Stimulated activated CD8-positive, alpha-beta memory T cell treated with anti-CD3 and anti-CD28 coated beads, Interleukin-12 subunit alpha, Interleukin-12 subunit beta, amount 100 ng/mL, for 1 hour (primary cell): ENCODE results near the gene PIPOX.
"Not testable (repeated sequence)": the region's sequence is repeated elsewhere in the genome, so short reads cannot be mapped to it uniquely, and the experiment has no call there.

Experiments
- DNase-seq: peaks from one replicate; pipeline ENCODE4 v3.0.0-alpha.2; 2020; ENCODE audit warnings: low read depth

The PIPOX gene

DNA sequence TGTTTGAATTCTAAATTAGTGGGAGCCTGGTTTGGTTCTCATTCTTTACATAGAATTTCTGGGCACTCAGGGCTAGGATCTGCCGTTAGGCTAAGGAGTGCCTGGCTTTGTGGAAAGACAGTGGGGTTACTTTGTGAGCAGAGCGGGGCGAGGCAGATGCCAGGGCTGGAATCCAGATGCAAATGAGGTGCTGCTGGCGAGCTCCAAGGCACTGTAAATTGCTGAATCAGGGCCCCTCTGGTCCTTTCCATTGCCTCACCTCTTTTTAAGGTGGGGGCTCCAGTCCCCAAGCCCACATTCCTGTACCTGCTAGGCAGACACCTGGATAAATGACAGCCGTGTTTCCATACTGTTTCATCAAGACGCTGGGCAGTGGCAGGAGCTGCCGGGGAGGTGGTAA is 33.8 kb downstream of the PIPOX start:
- DNase-seq: no peak

DNA sequence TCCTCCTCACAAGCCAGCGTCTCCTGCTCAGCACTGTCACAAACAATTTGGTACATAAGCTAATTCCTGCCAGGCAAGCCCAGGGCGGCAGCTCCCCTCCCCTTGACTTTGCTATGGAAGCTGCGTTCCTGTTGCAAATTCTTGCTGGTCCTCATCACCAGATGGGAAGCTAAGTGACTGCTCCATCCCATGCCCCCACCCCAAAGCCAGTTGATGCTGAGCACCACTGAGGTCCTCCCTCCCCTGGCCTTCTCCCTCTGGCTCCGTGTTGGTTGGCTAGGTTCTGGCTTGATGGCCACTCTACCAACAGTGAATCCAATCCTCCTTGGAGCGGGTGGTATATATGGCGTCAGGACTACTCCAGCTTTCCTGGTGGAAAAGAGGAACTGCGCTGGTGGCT is 34.4 kb downstream of the PIPOX start:
- no peak for DNase-seq

DNA sequence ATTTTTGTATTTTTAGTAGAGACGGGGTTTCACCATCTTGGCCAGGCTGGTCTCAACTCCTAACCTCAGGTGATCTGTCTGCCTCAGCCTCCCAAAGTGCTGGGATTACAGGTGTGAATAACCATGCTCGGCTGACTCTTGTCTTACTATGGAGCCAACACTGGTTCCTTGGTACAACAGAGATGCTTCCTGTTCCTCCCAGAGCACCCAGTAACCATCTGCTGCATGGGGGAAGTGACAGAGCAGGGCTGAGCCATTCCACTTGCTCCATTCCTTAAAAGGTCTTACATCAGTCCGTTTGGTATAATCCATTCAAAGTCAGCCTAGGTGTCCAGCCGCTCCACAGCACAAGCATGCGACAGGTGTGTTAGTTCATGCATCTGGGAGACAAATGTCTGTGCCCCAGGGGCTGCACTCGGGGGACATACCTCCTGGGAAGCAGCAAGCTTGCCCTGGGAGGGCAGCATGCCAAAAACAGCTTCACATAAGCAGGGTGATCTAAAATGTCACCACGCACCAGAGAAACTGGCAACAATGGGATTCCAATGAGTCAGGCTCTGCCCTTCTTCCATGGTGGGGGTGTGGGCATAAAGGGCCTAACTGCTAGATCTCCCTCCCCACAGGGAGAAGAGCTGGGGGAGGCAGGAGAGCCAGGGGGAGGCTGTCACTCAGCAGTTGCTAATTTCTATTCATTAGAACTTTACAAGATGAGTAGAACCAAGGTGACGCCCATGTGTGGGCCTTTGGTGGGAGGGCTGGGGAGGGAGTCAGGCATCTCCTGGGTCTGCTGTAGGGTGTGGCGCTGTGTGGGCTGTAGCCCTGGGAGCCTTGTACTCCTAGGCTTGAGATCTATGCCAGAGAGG is 35.5 kb downstream of the PIPOX start:
- no peak for DNase-seq

DNA sequence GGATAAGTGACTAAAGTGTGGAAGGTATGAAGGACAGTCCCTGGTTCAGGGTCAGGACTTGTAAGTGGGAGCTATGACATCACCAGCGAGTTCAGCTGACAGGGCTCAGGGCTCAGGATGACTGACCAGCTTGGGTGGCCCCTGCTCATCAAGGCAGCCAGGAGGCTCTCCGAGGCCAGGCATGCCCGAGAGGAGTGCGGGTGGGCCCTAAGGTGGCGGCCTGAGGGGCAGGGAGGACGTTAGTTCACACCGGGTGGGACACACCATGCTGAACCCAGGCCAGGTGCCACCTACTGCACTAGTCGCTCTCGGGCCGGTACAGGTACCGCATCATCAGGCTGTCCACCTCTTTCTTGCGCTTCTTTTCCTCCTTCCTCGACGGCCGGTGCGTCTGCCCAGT is 36.5 kb downstream of the PIPOX start:
- no peak for DNase-seq

DNA sequence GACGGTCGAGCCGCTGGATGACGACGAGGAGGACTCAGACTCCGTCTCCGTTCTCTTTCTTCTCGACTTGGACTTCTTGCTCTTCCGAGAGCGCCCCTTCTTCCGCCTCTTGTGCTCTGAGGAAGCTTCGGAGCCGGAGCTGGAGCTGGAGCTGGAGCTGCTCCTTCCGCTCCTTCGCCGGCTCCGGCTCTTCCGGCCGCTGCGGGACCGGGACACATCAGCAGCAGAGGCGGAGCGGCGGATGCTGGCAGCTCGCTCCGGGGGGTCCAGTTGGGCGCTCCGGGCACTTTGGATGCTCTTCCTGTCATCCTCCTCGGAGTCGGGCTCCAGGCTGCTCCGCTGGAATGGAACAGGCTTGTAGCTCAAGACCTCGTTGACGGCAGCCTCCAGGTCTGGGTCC is 36.9 kb downstream of the PIPOX start:
- DNase-seq: no peak

DNA sequence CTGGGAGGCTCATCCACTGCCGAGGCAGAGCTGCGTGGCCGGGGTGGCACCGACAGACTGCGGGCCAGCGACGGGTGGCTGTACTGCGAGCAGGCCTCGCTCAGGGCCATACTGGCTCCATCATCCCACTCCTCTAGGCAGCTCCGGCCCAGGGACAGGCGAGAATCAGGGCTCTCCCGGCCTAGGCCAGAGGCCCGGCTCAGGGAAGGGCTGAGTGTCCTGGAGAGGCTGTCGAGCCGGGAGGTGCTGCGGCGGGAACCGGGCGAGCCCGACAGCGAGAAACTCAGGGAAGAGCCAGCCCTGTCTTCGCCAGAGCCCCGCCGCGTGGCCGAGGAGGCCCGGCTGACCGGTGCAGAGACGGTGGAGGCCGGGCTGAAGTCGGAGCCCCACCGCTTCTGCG is 37.4 kb downstream of the PIPOX start:
- DNase-seq: no peak

DNA sequence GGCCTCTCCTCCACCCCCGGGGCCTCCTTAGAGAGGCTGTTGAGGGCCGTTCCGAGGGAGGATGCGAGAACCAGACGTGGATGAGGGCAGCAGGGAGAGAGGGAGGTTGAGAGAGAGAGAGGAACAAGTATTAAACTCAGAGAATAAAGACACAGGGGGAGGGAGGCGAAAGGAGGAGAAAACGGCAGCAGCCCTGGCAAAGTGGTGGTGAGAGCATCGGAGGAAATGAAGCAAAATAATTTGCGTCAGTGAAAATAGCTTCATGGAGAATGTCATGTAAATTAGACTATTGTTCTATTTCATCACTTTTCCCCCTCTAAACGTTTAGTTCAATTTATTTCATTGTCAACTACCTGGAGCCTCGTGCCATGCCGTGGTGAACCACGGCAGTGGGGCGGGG is 38.0 kb downstream of the PIPOX start:
- no peak for DNase-seq

DNA sequence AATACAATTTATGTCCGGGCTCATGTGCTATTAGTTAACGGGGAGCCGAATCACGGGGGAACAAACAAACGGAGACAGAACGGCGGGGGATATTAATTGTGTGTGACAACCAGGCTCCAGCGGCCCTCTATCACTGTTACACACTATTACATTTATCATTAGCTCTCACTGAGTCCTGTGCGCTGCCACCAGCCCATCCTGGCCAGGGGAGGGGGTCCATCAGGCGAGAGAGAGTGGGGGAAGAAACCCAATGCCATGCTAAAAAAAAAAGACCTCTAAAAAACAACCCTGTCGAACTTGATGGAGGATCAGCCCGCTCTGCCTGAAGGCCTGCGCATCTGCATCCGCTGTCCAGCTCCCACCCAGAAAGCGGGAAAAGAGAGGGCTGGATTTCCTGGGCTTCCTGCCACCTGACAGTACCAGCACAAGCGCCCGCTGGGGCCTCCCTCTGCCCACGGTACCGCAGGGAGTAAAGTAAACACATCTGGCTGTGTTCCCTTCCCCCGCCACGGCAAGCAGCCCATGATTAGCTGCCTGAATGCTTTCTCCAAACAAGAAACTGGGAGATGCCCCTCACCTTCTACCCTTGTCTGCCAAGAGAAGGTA is 41.7 kb downstream of the PIPOX start:
- no peak for DNase-seq

DNA sequence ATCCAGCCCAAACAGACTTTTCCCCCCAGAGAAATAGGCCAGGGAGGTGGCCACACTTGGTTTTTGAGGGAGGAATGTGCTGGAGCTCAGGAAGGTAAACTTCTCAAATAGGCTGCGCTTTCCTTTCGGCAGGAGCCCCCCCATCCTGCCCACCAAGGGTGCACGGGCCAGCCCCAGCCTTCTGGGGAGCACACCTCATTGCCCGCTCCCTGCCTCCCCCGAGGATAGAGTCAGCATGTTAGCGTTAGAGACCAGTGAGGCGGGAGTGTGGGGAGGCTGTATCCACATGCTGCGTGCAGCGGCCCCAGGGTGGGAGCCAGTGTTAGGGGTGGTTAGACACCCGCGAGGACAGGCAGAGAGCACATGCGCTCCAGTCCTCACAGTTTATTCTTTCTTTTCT is 42.3 kb downstream of the PIPOX start:
- no peak for DNase-seq

DNA sequence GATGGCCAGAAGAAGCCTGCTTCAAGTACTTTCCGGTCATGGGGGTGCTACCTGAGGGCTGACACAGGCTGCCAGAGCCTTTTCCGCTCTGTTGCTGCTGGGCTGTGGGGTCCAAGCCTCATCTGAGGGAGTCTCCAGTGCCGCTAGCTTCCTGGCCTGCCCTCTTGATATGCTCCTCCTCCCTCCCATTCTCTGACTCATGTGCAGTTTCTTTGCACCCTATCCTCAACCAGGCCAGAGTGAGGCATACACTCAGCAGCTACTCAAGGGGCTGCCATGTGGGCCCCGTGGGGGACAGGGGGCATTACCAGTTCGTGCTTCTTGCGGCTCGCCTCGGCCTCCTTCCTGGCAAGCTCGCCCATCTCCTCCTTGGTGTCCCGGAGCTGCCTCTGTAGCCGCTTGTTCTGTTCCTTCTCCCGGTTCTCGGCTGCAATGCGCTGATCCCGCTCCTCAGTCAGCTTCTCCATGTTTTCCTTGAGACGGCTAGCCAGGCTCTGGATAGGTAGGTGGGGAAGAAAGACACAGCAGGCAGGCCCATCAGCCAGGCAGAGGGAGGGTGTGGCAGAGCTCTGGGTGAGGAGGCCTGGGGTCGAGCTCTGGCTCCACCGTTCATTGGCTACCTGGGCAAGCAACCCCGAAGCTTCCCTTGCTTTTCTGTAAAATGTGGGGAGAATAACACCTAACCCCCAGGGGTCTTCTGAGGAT is 43.8 kb downstream of the PIPOX start:
- DNase-seq: no peak

DNA sequence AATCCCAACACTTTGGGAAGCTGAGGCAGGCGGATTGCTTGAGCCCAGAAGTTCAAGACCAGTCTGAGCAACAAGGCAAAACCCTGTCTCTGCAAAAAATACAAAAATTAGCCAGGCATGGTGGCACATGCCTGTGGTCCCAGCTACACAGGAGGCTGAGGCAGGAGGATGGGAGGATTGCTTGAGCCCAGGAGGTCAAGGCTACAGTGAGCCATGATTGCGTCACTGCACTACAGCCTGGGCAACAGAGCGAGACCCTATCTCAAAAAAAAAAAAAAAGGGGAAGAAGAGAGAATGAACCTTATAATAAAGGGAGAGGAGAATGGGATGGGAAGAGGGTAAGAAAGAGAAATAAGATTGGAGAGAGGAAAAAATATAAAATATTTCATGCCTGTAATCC is 45.8 kb downstream of the PIPOX start:
- not testable (repeated sequence) for DNase-seq

DNA sequence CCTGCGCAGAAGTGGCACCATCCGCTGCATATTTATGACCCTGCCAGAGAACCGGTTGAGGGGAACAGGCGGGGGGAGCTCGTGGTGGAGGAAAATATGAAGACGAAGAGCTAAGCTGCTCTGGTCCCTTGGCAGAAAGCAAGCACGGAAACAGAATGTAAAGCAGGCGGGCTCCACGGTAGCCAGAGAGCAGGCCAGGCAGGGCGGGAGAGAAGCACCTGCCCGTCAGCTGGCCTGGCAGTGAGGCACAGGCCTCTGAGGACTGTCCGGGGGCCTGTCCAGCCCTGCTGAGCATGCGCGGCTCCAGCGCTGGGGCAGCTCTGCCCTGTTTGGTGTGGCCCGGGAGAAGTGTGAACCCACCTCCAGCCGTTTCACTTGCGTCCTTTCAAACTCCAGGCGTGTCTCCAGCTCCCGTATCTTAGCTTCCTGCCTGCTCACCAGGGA is 46.7 kb downstream of the PIPOX start:
- no peak for DNase-seq

DNA sequence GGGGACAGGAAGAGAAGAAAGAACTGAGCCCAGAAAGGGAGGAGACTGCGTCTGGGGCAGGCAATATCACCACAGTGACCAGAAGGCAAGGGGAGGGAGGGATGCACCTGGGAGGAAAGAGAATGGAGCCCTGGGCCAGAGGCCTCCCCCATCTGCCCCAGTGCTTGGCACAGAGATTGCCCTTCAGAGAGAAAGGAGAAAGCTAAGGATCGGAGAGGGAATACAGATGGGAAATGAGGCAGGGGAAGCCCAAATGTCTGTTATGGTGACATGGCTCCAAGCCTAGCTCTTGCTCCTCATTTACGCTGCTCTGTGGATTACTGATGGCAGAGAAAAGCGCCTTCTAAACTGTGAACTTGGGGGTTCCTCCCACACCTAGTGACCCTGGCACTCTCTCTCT is 47.2 kb downstream of the PIPOX start:
- DNase-seq: no peak

DNA sequence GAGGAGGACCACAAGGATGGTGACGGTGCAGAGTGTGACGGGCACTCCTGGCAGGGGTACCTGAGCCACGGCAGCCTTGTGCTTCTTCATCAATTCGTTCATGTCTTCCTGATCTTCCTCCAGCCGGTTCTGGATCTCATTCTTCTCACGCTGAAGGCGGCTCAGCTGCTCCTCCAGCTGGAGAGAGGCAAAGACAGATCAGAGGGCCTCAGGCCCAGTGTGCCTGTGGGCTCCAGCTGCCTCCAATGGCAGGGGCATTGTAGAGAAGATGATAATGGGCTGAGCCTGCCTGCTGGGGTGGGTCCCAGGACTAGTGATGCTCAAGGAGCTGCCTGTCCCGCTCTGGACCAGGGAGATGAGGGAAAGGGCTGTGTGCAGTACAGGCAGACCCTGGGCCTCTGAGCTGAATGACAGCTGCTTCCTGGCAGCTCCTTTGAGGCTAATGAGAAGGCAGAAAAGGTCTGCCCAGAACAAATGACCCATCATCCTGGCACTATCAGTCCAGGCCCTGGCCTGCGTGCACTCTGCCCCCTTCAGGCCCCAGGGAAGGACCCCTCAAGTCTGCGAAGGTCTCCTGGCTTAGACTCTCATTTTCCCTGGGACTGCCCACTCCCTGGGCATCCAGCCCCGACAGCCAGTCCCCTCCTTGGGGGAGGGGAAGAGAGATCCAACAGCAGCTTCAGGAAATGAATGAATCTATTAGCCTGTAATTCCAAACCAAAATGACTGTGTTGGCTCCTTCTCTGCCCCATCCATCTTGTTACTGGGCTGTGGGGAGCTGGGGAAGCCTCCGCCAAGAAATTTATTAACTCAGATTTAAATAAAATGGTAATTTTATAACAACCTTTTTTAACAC is 48.0 kb downstream of the PIPOX start:
- DNase-seq: no peak

DNA sequence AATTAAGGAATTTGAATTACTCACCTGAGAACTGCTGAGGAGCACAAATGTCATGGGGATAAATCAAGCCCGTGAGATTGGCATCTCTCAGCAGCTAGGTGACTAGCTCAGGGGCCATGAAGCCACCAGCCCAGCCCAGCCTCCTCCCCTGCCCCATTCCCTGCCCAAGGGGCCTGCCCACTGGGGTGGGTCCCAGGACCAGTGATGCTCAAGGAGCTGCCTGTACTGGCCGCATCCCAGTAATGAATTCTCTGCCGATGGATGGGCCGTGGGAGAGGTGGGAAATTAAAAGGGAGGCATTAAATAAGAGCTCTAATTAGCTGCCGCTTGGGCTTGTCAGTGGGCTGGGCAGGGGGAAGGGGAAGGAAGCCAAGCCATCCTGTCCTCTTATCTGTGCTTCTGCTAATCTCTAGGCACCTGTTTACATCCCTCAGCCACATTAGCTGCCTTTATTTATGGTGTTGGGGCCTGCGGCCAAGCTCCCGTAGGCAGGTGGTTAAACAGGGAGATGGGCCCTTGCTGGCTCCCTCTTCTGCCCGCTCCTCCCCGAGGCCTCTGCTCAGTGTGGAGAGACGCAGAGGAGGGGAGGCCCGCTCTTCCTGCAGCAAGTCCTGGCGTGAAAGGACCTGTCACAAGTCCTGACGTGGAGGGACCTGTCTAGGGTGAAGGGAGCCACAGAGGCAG is 48.8 kb downstream of the PIPOX start:
- DNase-seq: no peak

DNA sequence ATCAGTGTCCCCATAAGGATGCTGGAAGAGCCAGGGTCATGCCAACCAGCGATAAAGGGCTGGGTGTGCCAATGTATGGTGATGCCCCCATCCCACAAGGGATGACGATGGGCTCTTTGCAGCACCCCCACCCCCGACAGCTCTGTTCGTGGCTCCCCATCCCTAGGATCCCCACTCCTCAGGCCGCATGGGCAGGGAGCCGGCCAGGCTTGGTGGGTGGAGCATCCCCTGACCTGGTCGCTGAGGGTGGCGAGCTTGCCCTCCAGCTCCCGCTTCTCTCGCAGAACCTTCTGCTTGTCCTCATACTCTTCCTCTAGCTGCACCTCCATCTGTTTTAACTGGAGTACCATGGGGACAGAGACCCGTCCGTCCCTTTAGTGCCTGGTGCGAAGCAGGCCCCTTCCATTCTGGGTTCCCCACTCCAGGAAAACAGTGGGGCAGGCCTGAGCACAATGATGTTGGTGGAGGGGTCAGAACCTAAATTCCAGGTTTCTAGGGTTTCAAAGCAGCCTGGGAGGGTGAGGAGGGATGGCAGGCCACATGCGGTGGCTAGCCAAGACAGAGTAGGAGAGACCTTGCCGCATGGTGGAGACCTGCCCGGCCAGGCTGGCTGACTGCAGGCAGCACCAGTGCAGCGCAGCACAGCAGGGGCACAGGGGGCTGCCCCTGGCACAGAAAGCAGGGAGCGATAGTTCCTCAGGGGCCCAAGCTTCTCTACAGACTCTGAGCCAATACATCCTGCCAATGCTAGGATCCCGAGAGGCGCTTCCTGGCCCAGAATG is 50.3 kb downstream of the PIPOX start:
- no peak for DNase-seq

DNA sequence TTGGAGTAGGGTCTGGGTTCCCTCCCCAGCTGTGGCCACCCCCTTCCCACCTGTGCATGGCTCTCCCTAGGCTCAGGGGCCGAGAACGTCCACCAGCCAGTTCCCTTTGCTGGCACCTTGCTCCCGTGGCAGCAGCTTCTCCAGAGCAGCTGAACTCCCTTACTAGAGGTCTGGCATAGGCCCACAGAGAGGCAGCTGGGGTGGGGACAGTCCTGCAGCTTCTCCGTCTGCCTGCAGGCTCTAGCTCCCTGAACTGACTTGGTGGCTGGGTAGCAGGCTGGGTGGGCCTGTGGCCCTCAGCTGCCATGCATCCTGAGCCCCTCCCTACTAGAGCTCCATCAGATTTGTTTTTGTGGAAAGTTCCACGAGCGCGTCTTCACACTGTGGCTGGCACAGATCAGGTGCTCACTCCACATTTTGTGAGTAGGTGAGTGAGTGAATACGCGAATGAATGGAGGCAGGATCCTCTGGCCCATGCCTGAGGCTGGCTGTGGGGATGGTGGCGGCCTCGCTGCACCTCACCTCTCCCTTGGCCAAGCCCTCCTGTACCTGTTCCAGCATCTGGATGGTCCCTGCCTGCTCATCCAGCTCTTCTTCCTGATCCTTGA is 51.3 kb downstream of the PIPOX start:
- DNase-seq: no peak

DNA sequence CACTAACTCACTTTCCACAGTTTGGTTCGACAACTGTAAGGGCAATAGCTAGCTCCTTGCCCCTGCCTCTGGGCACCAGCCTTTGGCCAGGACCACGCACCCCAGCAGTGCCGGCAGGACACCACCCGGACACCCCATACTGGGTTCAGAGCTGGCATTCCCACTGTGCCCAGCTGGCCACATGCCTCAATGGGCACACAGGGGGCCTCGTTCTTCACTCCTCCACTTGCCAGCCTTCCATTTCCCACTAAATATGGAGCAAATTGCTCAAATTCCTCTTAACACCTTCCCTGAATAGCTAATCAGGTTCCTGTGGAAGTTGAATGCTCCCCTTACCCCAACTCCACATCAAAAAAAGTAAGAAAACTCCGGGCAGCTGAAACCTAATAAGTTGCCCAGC is 52.5 kb downstream of the PIPOX start:
- DNase-seq: no peak

DNA sequence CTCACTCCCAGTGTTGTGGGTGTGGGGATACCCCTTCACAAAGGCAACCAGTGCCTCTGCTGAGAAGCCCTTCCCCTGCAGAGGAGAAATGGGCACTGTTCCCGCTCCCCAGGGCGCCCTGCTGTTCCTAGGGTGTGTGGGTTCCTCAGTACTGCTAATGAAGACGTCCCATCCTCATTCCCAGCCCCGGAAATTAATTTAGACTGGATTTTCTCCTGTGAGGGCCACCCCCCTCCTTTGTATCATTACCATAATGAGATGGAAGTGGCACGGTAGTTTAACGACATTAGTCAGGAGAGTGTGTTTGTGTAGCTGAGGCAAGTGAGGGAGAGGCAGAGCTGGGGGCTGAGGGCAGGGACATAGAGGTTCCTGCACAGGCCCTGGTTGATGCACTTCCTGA is 53.2 kb downstream of the PIPOX start:
- no peak for DNase-seq

DNA sequence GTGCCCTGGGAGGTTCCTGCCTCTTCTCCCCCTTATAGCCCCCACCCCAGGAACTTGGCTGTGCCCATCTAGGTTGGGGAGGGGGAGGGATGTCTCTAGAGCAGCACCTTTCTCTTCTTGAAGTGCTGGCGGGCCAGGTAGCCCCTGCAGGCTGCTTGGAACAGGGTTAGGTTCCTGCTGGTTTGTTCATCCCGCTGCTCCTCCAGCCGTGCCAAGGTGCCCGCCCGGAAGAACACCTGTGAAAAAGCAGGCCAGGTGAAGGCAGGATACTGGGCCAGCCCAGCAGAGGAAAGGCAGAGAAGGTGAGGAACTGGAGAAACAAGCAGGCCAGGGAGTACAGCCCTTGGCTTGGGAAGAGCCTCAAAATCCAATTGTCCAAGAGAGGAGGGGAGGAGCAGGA is 56.6 kb downstream of the PIPOX start:
- no peak for DNase-seq
